IMR-90 (cell line): ENCODE data around the gene EBLN2.

Experiments
- MAZ ChIP-seq: IDR thresholded peaks from 2 replicates; pipeline ENCODE4 v1.6.1; 2012; ENCODE audit warnings: low read depth, mild to moderate bottlenecking, low read length, improper control_type of control experiment, moderate library complexity, borderline replicate concordance
- POLR2A ChIP-seq: IDR thresholded peaks from 2 replicates; pipeline ENCODE4 v1.6.1; 2012; ENCODE audit warnings: mild to moderate bottlenecking, low read depth, low read length
- TF ChIP-seq, protein P1 (sequence below): conservative IDR thresholded peaks from 2 replicates; pipeline ENCODE4 v1.5.1; 2012; ENCODE audit warnings: mild to moderate bottlenecking, low read depth, low read length, improper control_type of control experiment

GRCh38 chr3:73070675-73071575 is 9.5 kb downstream of the EBLN2 start:
- no peak for TF ChIP-seq POLR2A
- TF ChIP-seq MAZ: no peak
- TF ChIP-seq, protein P1, sequence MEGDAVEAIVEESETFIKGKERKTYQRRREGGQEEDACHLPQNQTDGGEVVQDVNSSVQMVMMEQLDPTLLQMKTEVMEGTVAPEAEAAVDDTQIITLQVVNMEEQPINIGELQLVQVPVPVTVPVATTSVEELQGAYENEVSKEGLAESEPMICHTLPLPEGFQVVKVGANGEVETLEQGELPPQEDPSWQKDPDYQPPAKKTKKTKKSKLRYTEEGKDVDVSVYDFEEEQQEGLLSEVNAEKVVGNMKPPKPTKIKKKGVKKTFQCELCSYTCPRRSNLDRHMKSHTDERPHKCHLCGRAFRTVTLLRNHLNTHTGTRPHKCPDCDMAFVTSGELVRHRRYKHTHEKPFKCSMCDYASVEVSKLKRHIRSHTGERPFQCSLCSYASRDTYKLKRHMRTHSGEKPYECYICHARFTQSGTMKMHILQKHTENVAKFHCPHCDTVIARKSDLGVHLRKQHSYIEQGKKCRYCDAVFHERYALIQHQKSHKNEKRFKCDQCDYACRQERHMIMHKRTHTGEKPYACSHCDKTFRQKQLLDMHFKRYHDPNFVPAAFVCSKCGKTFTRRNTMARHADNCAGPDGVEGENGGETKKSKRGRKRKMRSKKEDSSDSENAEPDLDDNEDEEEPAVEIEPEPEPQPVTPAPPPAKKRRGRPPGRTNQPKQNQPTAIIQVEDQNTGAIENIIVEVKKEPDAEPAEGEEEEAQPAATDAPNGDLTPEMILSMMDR: no peak
